Activated CD4-positive, alpha-beta T cell treated with anti-CD3 and anti-CD28 coated beads, Interleukin-2, amount 50 U/mL, for 24 hours (primary cell): ENCODE measurements around the gene IFI44.

Experiments used
- DNase-seq, 2 donors: peaks; one replicate each; pipeline ENCODE4 v3.0.0-alpha.2; 2020; ENCODE audit warnings: low read depth in 1 of 2, low spot score in 1 of 2

Gene IFI44

DNA sequence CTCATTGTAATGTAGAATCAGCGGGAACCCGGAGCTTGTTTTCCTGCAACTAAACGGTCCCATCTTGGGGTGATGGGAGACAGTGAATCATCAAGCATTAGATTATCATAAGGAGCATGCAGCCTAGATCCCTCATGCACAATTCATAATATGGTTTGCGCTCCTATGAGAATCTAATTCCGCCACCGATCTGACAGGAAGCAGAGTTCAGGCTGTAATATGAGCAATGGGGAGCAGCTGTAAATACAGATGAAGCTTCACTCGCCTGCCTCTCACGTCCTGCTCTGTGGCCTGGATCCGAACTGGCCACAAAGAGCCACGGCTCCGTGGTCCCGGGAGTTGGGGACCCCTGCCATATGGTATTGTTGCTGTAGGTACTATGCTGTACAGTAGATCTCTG is 1.6 kb downstream of the IFI44 start:
- DNase-seq, result no peak

GRCh38 chr1:78652019-78652560 is 2.5 kb downstream of the IFI44 start:
- DNase-seq, result no peak

DNA sequence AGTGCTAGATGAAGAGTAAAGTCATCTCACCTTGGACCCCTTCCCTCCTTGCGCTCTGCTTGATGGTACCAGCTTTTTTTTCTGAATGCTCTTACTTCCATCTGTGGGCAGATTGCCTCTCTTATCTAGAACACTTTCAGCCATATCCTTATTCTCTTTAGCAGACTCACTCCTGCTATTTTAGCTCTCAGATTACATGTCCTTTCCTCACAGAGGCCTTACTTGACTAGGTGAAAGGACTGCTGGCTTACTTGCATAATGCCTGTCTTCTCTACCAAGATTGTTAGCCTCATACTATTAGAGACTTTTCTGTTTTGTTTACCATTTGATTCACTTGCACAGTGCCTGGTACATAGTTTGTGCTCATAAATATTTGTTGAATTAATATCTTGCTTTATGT is 9.3 kb downstream of the IFI44 start:
- DNase-seq, result no peak

DNA sequence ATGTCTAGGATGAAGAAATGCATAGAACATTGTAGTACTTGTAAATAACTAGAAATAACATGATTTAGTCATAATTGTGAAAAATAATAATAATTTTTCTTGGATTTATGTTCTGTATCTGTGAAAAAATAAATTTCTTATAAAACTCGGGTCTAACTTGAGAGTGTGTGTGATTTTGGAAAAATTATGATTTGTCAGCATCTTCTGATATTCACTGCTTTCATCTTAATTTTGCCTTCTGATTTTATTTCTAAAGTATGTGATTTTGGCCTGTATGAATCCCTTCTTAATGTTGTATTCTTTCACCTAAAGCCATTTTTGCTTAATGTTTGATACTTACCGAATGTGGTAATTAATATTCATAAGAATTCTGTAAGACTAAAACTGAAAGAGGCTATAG is 14.3 kb downstream of the IFI44 start:
- DNase-seq, result no peak

- DNase-seq, result no peak
Measured at GRCh38 chr1:78664763-78665162, 15.1 kb downstream of the IFI44 start.

GRCh38 chr1:78665809-78666208 is 16.2 kb downstream of the IFI44 start:
- DNase-seq, result no peak

- no peak for DNase-seq
Measured at GRCh38 chr1:78667939-78668338, 18.3 kb downstream of the IFI44 start.

DNA sequence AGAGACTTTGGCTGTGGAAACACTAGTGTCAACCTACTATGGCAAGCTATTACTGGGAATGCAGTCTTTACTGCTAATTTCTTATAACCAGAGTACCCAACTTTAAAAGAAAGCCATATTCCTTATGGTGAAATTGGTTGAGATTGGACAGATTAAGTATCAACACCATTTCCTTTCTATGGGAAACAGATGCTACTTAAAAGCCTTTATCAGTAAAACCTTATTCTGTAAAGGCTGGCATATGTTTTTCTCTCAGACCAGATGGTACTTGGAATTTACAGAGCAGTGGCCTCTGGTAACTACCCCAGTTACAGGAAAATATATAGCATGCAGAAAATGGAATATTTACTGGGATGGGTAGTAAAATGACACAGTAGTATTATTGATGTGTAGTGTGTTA is 18.8 kb downstream of the IFI44 start:
- DNase-seq, result no peak

GRCh38 chr1:78672428-78672827 is 22.8 kb downstream of the IFI44 start:
- DNase-seq, result no peak

- no peak for DNase-seq
Measured at GRCh38 chr1:78673120-78673519, 23.5 kb downstream of the IFI44 start.

GRCh38 chr1:78676347-78676982 is 26.8 kb downstream of the IFI44 start:
- peak in 1 of 2 donors; percentile 61 for DNase-seq

DNA sequence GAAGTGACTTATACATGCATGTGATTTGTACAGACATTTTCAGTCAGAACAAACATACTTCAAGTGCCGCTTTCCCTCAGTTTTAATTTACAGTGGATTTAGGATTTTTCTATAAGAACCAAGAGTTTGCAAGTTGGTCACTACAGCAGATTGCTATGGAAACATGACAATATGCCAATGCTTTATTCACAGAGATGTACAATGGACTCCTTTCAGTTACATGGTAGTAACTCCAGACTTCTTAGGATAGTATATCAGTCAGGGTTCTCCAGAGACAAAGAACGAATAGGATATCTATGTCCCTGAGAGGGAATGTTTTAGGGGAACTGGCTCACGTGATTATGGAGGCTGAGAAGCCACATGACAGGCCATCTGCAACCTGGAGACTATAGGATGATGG is 27.4 kb downstream of the IFI44 start:
- no peak for DNase-seq

DNA sequence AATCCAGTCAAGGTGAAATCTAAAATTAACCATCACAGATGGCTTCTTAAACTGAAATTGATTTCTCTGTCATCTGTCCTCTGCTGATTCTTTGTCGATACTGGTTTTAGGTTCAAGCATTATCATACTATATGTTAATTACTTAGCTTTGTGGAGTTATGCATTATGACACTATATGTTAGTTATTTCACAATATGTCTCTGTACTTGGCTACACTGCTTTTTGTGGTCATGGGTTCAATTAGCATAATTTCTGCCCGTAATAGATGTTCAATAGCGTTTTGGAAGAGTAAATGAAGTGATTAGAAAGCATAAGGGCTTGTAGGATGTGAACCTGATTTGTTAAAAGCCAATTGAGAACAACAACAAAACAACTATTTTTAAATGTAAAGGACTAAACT is 28.2 kb downstream of the IFI44 start:
- DNase-seq, result no peak

DNA sequence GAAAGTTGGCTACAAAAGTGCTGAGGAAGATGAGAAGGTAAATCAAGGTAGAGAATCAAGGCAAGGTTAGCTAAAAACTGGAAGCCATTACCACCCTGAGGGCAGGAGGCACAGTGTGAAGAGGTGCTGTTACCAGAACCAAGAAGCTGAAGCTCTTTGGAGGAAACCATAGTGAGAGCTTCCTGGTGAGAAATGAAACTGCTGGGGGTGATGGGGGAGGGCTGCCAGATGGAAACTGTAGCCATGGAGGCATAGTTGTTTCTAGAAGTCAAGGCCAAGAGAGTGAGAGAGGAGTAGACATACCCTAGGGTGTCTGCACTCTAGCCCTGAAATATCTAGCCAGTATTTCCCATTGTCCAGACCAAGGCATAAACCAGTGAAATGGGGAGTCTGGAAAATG is 28.7 kb downstream of the IFI44 start:
- no peak for DNase-seq

- no peak for DNase-seq
Measured at GRCh38 chr1:78681265-78681664, 31.6 kb downstream of the IFI44 start.

GRCh38 chr1:78682496-78682895 is 32.9 kb downstream of the IFI44 start:
- no peak for DNase-seq

DNA sequence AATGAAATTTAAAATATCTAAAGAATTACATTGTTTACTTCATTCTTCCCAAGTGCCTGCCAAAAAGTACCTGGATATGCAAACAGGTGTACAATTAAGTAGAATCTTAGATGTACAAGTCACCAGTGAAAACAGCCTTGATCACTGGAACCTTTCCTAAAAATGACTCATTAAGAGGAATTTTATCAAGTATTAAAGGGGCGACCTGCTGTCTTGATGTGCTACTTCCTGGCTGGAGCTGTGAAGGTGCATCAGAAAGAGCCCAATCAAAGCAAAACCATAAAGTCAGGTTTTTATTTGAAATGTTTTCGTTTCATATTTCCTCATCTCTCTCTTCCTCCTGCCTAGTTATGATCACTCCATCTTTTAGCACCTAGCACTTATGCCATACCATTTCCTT is 33.4 kb downstream of the IFI44 start:
- DNase-seq, result no peak

- no peak for DNase-seq
Measured at GRCh38 chr1:78687315-78687714, 37.7 kb downstream of the IFI44 start.

GRCh38 chr1:78687914-78688313 is 38.3 kb downstream of the IFI44 start:
- no peak for DNase-seq

DNA sequence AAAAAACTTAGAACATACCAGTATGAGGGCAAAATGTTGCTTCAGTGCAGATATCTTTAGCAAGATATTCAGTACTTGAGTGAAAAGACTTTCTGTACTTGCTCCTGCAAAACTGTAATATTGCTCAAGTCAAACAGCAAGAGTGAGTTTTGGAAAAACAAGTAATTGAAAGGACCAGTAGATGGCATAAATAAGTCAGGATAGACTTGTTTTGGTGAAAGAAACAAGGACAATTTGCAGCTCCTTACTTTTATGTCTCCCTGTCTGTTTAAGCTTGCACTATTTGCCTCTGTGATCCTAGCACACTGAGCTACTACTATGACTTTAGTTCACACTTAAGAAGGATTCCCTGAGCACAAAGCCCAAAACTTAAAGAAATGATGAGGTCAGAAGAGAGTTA is 39.1 kb downstream of the IFI44 start:
- DNase-seq, result no peak

DNA sequence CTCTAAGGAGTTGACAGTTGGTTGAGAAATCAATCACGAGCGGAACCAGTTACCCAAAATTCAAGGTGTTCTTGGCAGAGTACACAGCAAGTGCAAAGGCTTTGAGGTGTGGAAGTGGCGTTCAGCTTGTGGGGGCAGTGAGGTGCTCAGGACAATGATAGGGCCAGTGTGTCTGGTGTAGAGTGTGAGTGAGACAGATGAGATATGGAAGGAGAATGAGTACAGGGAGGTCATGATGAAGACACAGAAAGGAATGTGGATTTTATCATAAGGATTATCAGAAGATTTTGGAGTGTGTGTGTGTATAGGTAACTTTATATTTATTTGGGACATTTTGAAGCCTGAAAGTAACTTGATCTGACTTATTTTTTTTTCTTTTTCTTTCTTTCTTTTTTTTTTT is 40.9 kb downstream of the IFI44 start:
- no peak for DNase-seq

DNA sequence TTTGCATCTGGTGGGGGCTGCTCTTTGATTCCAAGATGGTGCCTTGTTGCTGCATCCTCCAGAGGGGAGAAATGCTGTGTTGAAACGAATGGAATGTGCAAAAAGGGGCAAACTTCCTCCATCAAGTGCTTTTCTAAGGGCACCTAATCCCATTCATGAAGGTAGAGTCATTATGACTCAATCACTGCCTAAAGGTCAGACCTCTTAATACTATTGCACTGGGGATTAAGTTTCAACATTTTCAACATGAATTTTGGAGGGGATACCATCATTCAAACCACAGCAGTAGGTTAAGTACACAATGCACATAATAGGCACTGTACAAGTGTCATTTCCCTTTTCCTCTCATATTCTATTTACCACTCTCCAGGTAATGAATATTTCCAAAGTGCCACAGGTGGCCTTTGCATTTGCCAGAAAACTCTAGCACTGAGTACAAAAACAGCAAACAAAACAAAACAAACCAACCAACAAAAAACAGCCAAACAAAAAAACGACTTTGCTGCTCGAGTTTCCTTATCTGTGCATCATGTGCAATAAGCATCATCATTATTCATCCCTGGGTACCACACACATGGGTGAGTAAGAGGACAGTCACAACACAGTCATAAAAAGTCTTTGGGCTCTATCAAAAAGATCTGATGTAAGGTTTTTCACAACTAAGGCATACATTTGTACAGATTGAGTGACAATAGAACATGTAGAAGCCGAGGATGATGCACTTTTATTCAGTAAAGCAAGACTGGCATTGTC is 42.5 kb downstream of the IFI44 start:
- DNase-seq, result no peak

DNA sequence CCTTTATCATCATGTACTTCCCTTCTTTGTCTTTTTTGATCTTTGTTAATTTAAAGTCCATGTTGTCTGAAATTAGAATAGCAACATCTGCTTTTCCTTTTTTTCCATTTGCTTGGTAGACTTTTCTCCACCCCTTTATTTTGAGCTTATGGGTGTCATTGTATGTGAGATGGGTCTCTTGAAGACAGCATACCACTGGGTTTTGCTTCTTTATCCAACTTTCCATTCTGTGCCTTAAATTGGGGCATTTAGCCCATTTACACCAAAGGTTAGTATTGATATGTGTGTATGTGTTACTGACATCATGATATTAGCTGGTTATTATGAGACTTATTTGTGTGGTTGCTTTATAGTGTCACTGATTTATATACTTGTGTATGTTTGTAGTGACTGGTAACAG is 50.2 kb downstream of the IFI44 start:
- DNase-seq, result no peak
